GM12874 (cell line): ENCODE results near the gene PTPRC.

Source experiments
- CTCF ChIP-seq: IDR thresholded peaks from 2 replicates; pipeline ENCODE4 v1.5.1; 2011; ENCODE audit warnings: low read depth, mild to moderate bottlenecking, control low read depth, low read length, moderate library complexity; ENCODE audit not compliant: insufficient read depth

Gene PTPRC

DNA sequence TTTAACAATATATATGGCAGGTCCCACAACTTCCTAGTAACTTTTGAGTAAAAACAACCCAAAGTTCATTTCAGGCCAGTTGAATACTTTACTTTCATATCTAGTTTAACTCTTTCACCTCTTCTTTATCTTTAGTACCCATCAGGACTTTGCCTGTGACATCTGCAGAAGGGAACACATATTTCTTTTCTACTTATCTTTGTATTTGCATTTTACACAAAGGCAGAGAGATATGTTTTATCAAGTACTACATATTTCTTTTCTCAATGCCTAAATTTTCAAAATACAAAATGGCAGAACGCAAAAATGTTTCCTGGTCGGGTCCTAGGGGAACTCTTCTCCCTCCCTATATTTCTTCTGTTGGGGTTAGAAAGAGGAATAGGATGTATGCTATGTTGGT lies 6.8 kb upstream of the PTPRC start:
- TF ChIP-seq CTCF = no peak

DNA sequence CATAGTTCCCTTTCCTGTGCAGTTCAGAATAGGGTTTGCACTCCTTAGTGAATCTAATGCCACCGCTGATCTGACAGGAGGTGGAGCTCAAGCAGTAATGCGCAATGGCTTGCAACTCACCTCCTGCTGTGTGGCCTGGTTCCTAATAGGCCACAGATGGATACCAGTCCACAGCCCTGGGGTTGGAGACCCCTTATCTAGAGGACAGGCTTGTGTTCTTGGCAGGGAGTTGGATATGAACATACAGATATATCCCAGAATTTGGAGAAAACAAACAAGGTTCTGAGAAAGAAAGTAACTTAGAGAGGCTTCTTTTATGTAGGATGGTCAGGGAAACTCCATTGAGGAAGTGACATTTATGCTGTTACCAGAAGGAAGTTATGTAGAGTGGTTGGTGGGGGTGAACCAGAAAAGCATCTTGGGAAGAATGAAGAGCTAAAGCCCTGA lies 5.1 kb upstream of the PTPRC start:
- no peak for TF ChIP-seq CTCF

DNA sequence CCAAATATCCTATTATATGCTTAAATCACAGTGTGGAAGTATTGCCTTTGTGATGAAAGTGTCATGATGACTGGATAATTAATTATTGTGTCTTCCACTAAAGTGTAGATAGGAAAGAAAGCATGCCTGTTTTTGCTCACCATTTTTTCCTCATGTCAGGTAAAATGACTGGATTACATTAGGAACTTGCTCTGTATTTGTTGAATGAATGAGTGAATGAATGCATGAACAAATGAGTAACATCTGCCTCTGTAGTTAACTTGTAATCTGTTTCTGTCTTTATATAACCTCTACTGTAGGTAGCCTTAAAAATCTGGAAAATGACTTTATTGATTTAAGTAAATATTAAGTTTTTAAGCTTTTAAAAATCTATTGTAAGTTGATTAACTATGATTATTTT lies 2.9 kb upstream of the PTPRC start:
- TF ChIP-seq CTCF = no peak

DNA sequence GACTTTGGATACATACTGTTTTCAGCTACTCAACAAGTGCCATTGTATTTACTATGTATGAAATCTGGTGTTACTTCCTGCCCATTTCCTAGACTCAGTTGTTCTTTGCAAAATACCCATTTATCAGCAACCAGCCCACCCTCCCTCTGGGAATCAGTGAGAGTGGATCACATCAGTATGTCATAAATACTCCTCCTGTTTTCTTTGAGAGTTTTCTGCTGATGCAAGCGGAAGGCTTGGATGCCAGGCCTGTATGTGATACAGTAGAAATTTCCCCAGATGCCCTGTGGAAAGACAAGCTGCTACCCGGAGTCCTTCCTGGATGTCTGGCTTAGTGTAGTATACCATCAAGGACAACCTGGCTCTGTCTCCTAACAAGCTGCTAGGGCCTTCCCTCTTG lies 2.4 kb upstream of the PTPRC start:
- no peak for TF ChIP-seq CTCF

- TF ChIP-seq CTCF = no peak
Measured at GRCh38 chr1:198637157-198637556, 1.7 kb upstream of the PTPRC start.

DNA sequence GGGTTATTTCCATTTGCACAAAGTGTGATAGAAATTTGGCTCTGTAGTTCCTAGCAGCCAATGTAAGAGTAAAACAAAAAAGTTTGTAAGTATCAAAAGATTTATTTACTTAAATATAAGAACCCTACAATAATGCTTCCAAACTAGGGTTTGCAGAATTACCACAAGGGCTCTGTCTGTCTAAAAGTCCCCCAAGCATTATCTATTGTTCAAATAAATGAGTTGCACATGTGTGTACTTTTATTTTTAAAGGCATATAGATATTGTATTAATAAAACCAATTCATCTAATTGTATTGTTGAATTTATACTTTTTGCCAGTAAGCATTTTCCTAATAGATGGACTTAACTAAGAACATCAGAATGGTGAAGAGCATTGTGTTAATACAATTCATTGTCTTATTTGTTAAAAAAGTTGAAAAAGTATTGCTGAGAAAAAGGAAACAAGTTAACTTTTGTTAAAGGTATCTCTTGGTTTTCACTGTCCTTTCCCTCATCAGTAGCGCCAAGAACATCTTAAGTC lies 863 bp upstream of the PTPRC start:
- TF ChIP-seq CTCF = no peak

- no peak for TF ChIP-seq CTCF
Measured at GRCh38 chr1:198638441-198638840, 399 bp upstream of the PTPRC start.
